Ascending aorta (tissue), 2 donors: ENCODE measurements around the gene KCNQ1OT1. TPM values are rescaled to one million over a fixed set of nuclear protein-coding genes. Genes with fewer than 3 reads are reported as not detected.

ENCODE experiments used
- DNase-seq, 2 donors: peaks; one replicate each; pipeline ENCODE4 v3.0.0-alpha.2; 2019; ENCODE audit warnings: low spot score in 2 of 2
- H3K27ac ChIP-seq, 2 donors: fragments of 200-600 bp; sonication (generic); one replicate each; pipeline ENCODE4 v1.5.1; 2016 to 2017; ENCODE audit warnings: mild to moderate bottlenecking in 1 of 2
- H3K27me3 ChIP-seq: fragments of 200-600 bp; sonication (generic); one replicate; pipeline ENCODE4 v1.5.1; 2017
- H3K36me3 ChIP-seq, 2 donors: fragments of 200-600 bp; sonication (generic); one replicate each; pipeline ENCODE4 v1.5.1; 2016
- H3K4me1 ChIP-seq, 2 donors: fragments of 200-600 bp; sonication (generic); one replicate each; pipeline ENCODE4 v1.5.1; 2016 to 2017; ENCODE audit warnings: mild to moderate bottlenecking in 1 of 2
- H3K4me3 ChIP-seq, 2 donors: fragments of 200-600 bp; sonication (generic); one replicate each; pipeline ENCODE4 v1.5.1; 2016 to 2017; ENCODE audit warnings: mild to moderate bottlenecking in 1 of 2
- H3K9me3 ChIP-seq, 2 donors: fragments of 200-600 bp; sonication (generic); one replicate each; pipeline ENCODE4 v1.5.1; 2016
- CTCF ChIP-seq, 3 experiments: fragments of 200-600 bp in 2 of 3; fragments of 450-650 bp in 1 of 3; sonication (generic) in 2 of 3; IDR thresholded peaks; one replicate each; pipeline ENCODE4 v1.5.1; 2016 to 2019; ENCODE audit warnings: antibody characterized with exemption in 3 of 3, mild to moderate bottlenecking in 1 of 3, moderate library complexity in 1 of 3
- intact Hi-C: fragments of 100-400 bp; cut with DNase I; formaldehyde crosslinking; loops from one replicate; pipeline ENCODE4 v1.15.1; 2023
- total RNA-seq: library from RNA; depleted of rRNA; stranded (reverse); fragments of >200 nt; gene quantifications from one replicate; pipeline ENCODE4 v1.1.0, GENCODE V29; 2016

Gene KCNQ1OT1
- total RNA-seq, 1 donor from 2014 or later, result 1.5 TPM

GRCh38 chr11:2581151-2581930, 118.5 kb downstream of the KCNQ1OT1 start:
- intact Hi-C loops, result no loop called here
- H3K27ac ChIP-seq, result no peak overlapping the region
- H3K27me3 ChIP-seq, result no peaks in the 10 kb centered on the region
- H3K4me1 ChIP-seq, result no peaks in the 10 kb centered on the region
- no peaks in the 10 kb centered on the region for H3K9me3 ChIP-seq
- no peak for TF ChIP-seq CTCF (IDR thresholded peaks at IDR 0.05)
- peak; percentile 3 to 55 for DNase-seq
- no peaks in the 10 kb centered on the region for H3K36me3 ChIP-seq
- no peak overlapping the region for H3K4me3 ChIP-seq

- Histone ChIP-seq H3K27me3 (no peaks in the 10 kb centered on the region), H3K36me3 (no peaks in the 10 kb centered on the region), H3K4me1 (no peaks in the 10 kb centered on the region), H3K27ac (no peak overlapping the region), H3K4me3 (no peak overlapping the region), H3K9me3 (no peaks in the 10 kb centered on the region)
- peak; percentile 1 to 51 for DNase-seq
- no peak for TF ChIP-seq CTCF (IDR thresholded peaks at IDR 0.05)
- intact Hi-C loops, result no loop called here
Observed at GRCh38 chr11:2580571-2581001, 119.2 kb downstream of the KCNQ1OT1 start.

- intact Hi-C loops, result no loop called here
- no peak overlapping the region for H3K27ac ChIP-seq
- no peaks in the 10 kb centered on the region for H3K9me3 ChIP-seq
- H3K4me3 ChIP-seq, result no peak overlapping the region
- DNase-seq, result peak; percentile 7 to 50
- no peaks in the 10 kb centered on the region for H3K36me3 ChIP-seq
- TF ChIP-seq CTCF (IDR thresholded peaks at IDR 0.05), result no peak
- H3K4me1 ChIP-seq, result no peaks in the 10 kb centered on the region
- no peaks in the 10 kb centered on the region for H3K27me3 ChIP-seq
Observed at GRCh38 chr11:2580061-2580421, 119.8 kb downstream of the KCNQ1OT1 start.

GRCh38 chr11:2579315-2580060, 120.3 kb downstream of the KCNQ1OT1 start:
- H3K27me3 ChIP-seq, result no peaks in the 10 kb centered on the region
- peak; percentile 6 to 34 for DNase-seq
- no peak overlapping the region for H3K27ac ChIP-seq
- H3K36me3 ChIP-seq, result no peaks in the 10 kb centered on the region
- no peaks in the 10 kb centered on the region for H3K4me1 ChIP-seq
- no peaks in the 10 kb centered on the region for H3K9me3 ChIP-seq
- intact Hi-C loops, result no loop called here
- TF ChIP-seq CTCF (IDR thresholded peaks at IDR 0.05), result no peak
- H3K4me3 ChIP-seq, result no peak overlapping the region

GRCh38 chr11:2578929-2579270, 120.9 kb downstream of the KCNQ1OT1 start:
- H3K4me1 ChIP-seq, result no peaks in the 10 kb centered on the region
- TF ChIP-seq CTCF (IDR thresholded peaks at IDR 0.05), result no peak
- no peak overlapping the region for H3K4me3 ChIP-seq
- H3K9me3 ChIP-seq, result no peaks in the 10 kb centered on the region
- H3K36me3 ChIP-seq, result no peaks in the 10 kb centered on the region
- intact Hi-C loops, result no loop called here
- no peak for DNase-seq
- no peaks in the 10 kb centered on the region for H3K27me3 ChIP-seq
- H3K27ac ChIP-seq, result no peak overlapping the region
